Activated naive CD4-positive, alpha-beta T cell treated with Interleukin-2 at 50 U/mL for 16 hours (primary cell): ENCODE measurements around the gene RAPSN.

Experiments used
- DNase-seq: peaks from one replicate; pipeline ENCODE4 v3.0.0-alpha.2; 2020

RAPSN gene

DNA sequence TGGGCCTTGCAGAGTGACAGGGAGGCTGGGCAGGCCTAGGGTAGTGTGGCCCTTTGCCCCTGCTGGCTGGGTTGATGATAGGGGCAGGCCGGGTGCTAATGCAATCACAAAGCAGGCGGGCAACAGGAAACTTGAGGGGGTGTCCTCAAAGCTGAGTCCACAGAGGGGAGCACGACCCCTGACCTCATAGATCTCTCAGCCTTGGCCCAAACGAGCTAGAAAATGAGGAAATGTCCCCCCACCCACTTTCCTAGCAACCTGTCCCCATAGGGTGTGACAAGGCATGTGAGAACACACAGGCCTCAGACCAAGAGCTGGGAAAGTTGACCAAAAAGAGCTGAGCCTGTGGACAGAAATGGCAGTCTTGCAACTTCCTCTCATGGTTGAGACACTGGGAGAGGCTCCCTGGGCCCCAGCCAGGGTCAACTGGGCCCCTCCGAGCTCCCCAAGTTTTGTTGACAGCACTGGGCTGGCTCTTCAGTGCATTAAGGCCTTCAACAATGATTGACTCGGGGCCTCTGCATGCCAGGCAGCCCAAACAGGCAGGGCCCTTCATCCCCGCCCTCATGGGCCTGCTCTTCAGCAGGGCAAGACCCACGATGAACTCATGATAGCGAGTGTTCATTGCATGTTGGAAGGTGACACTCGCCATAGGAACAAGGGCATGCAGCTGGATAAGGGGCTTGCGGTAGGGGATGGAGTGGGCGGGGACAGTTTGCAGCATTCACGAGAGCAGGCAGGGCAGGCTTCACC, 60.8 kb downstream of the RAPSN start:
- no peak for DNase-seq
